Esophagus muscularis mucosa (tissue), 4 donors: ENCODE data around the gene MLST8.

Experiments
- CTCF ChIP-seq, 3 experiments: fragments of 200-600 bp in 2 of 3; fragments of 450-650 bp in 1 of 3; sonication (generic) in 2 of 3; IDR thresholded peaks; one replicate each; pipeline ENCODE4 v1.5.1; 2017 to 2019; ENCODE audit warnings: antibody characterized with exemption in 3 of 3, mild to moderate bottlenecking in 2 of 3, moderate library complexity in 1 of 3
- EP300 ChIP-seq: sonication (generic); formaldehyde crosslinking; IDR thresholded peaks from one replicate; pipeline ENCODE4 v1.6.1; 2017; ENCODE audit warnings: antibody characterized with exemption
- POLR2A ChIP-seq: fragments of 450-650 bp; IDR thresholded peaks from one replicate; pipeline ENCODE4 v1.6.1; 2017; ENCODE audit warnings: antibody characterized with exemption, moderate library complexity, mild to moderate bottlenecking, low read depth
- POLR2AphosphoS5 ChIP-seq, 2 donors: sonication (generic); formaldehyde crosslinking; IDR thresholded peaks; one replicate each; pipeline ENCODE4 v1.6.1; 2017; ENCODE audit warnings: antibody characterized with exemption in 2 of 2

GRCh38 chr16:2243781-2244180, 38.5 kb downstream of the MLST8 start:
- TF ChIP-seq CTCF (IDR thresholded peaks at IDR 0.05) (no peak), POLR2AphosphoS5 (IDR thresholded peaks at IDR 0.05) (no peak), EP300 (no peak), POLR2A (no peak)
